ENCODE measurements around the gene ABCG1. TPM values are rescaled to one million over a fixed set of nuclear protein-coding genes. Genes with fewer than 3 reads are reported as not detected.

Gene ABCG1
- total RNA-seq, 2 experiments from 2014 or later = 16.7 to 17.3 TPM

DNA sequence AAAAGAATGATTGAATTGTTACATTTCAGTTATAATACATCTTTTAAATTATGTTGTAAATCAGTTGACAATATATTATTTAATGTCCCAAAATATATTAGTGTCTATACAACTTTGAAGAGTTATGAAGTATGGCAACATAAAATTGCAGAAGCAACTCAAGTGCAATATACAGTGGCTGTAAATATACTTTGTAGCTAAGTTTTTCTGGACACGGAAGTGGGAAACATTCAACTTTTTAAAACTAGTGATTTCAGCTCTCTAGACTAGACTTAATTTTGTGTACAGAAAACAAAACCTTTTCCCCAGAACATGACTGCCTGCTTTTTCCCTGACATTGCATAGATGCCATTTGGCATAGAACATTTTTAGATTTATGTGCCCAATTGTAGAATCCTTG, 29.5 kb upstream of the ABCG1 start:
- no peak for TF ChIP-seq EZH2phosphoT487 (IDR thresholded peaks at IDR 0.05; ENCODE audit: borderline replicate concordance, low read depth, low read length)
- no peak for DNase-seq (ENCODE audit: low spot score)
- H4K20me1 ChIP-seq (ENCODE audit: insufficient read depth, low read length) = no peaks in the 10 kb centered on the region
- peaks cover 75% of the 10 kb centered on the region for H3K4me1 ChIP-seq (ENCODE audit: insufficient read depth, low read length, poor library complexity, severe bottlenecking)
- ChIA-PET POLR2A (interaction anchor here (0.7 to 3.7 kb wide), 13 partner anchors 9 to 731 kb away, joined by 3 to 28 read pairs (median 9); no protein-coding TSS in a partner anchor), CTCF (ENCODE audit: unreplicated experiment) (interaction anchor here (0.7 to 2.3 kb wide), 3 partner anchors 11 to 82 kb away, joined by 3 to 8 read pairs (median 6); no protein-coding TSS in a partner anchor)
- H2AFZ ChIP-seq (ENCODE audit: low read length) = peak overlapping the region; percentile 33; the same call in 1 of the 2 replicates
- no peaks in the 10 kb centered on the region for H3K9me2 ChIP-seq (ENCODE audit: insufficient read depth, low read length)
- peak overlapping the region; percentile 98 for H3K27ac ChIP-seq (ENCODE audit: low read depth, low read length, poor library complexity, severe bottlenecking)
- BruUV-seq (replicated peaks) = no TSS peak
- H3K4me3 ChIP-seq (ENCODE audit: low read depth, low read length, poor library complexity, severe bottlenecking) = peak overlapping the region; percentile 45
- peak overlapping the region; percentile 80 for H3K4me2 ChIP-seq (ENCODE audit: low read length)
- H3K36me3 ChIP-seq (ENCODE audit: insufficient read depth, low read length) = peaks cover 14% of the 10 kb centered on the region; the same call in 1 of the 2 replicates
- intact Hi-C loops (cut with micrococcal nuclease; ENCODE audit: unreplicated experiment) = loop anchor here (2.0 kb wide), 3 partner anchors 31 to 69 kb away; no protein-coding TSS in a partner anchor
- peaks cover 23% of the 10 kb centered on the region; the same call in 1 of the 2 replicates for H3K9me3 ChIP-seq (ENCODE audit: low read length)
- no peaks in the 10 kb centered on the region for H3K79me2 ChIP-seq (ENCODE audit: insufficient read depth, low read depth, low read length)

DNA sequence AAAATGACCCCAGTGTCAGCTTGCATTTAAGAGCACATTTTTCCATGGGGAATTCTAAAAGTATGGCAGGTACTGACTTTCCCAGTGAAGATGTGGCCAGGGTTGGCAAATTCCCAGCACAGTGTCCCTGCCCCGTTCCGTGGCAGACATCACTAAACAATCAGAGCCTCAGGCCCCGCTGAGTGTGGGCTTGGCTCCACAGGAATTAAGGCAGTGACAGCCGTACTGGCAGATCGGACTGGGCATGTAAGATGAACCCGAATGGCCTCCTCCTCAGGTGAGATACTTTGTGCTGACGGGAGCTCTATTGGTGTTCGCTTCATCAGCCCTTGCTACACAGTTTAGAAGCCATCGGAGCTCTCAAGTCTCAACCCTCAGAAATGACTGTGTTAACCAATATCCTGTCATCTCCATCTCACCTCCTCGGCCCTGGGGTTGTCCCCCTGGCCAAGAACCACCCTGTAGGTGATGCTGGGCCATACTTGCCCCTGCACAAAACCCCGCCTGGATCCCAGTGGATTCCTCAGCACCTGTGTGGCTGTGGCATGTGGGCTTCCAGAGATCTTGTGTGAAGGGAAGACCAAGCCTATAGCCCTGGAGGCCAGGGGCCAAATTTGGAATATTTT, 29.0 kb upstream of the ABCG1 start:
- H3K27ac ChIP-seq (ENCODE audit: low read depth, low read length, poor library complexity, severe bottlenecking) = peak overlapping the region; percentile 98
- peak overlapping the region; percentile 33; the same call in 1 of the 2 replicates for H2AFZ ChIP-seq (ENCODE audit: low read length)
- no TSS peak for BruUV-seq (replicated peaks)
- ChIA-PET POLR2A (interaction anchor here (0.7 to 3.7 kb wide), 13 partner anchors 9 to 730 kb away, joined by 3 to 28 read pairs (median 5); no protein-coding TSS in a partner anchor), CTCF (ENCODE audit: unreplicated experiment) (interaction anchor here (0.7 to 2.3 kb wide), 3 partner anchors 11 to 82 kb away, joined by 3 to 8 read pairs (median 6); no protein-coding TSS in a partner anchor)
- peak overlapping the region; percentile 80 for H3K4me2 ChIP-seq (ENCODE audit: low read length)
- intact Hi-C loops (cut with micrococcal nuclease; ENCODE audit: unreplicated experiment) = loop anchor here (2.0 kb wide), 3 partner anchors 31 to 69 kb away; no protein-coding TSS in a partner anchor
- no peak for DNase-seq (ENCODE audit: low spot score)
- peaks cover 81% of the 10 kb centered on the region for H3K4me1 ChIP-seq (ENCODE audit: insufficient read depth, low read length, poor library complexity, severe bottlenecking)
- peaks cover 14% of the 10 kb centered on the region; the same call in 1 of the 2 replicates for H3K36me3 ChIP-seq (ENCODE audit: insufficient read depth, low read length)
- peaks cover 18% of the 10 kb centered on the region; the same call in 1 of the 2 replicates for H3K9me3 ChIP-seq (ENCODE audit: low read length)
- no peaks in the 10 kb centered on the region for H3K79me2 ChIP-seq (ENCODE audit: insufficient read depth, low read depth, low read length)
- no peaks in the 10 kb centered on the region for H3K9me2 ChIP-seq (ENCODE audit: insufficient read depth, low read length)
- no peaks in the 10 kb centered on the region for H4K20me1 ChIP-seq (ENCODE audit: insufficient read depth, low read length)
- TF ChIP-seq EZH2phosphoT487 (IDR thresholded peaks at IDR 0.05; ENCODE audit: borderline replicate concordance, low read depth, low read length) = no peak
- TF ChIP-seq, protein P1, sequence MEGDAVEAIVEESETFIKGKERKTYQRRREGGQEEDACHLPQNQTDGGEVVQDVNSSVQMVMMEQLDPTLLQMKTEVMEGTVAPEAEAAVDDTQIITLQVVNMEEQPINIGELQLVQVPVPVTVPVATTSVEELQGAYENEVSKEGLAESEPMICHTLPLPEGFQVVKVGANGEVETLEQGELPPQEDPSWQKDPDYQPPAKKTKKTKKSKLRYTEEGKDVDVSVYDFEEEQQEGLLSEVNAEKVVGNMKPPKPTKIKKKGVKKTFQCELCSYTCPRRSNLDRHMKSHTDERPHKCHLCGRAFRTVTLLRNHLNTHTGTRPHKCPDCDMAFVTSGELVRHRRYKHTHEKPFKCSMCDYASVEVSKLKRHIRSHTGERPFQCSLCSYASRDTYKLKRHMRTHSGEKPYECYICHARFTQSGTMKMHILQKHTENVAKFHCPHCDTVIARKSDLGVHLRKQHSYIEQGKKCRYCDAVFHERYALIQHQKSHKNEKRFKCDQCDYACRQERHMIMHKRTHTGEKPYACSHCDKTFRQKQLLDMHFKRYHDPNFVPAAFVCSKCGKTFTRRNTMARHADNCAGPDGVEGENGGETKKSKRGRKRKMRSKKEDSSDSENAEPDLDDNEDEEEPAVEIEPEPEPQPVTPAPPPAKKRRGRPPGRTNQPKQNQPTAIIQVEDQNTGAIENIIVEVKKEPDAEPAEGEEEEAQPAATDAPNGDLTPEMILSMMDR (conservative IDR thresholded peaks at IDR 0.05; ENCODE audit: low read length) = no peak
- H3K4me3 ChIP-seq (ENCODE audit: low read depth, low read length, poor library complexity, severe bottlenecking) = peak overlapping the region; percentile 45

DNA sequence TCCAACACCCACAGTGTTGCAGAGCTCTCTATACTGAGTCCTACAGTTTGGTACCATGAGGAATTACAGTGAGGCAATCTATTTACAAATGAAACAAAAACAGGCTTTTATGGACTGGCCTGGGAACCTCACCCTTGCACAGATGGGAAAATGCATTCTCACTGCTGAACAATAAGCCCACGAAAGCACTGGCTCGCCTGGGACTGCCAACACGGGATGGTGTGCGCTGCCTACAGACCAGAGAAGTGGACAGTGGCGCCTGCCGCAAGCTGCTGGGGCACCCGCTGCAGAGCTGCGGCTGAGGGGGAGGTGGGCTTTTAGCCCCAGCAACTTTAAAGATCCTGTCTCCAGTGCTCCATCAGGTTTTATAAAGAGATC, 28.5 kb upstream of the ABCG1 start:
- TF ChIP-seq, protein P1 (conservative IDR thresholded peaks at IDR 0.05; ENCODE audit: low read length) = no peak
- TF ChIP-seq EZH2phosphoT487 (IDR thresholded peaks at IDR 0.05; ENCODE audit: borderline replicate concordance, low read depth, low read length) = no peak
- peaks cover 13% of the 10 kb centered on the region; the same call in 1 of the 2 replicates for H3K36me3 ChIP-seq (ENCODE audit: insufficient read depth, low read length)
- peak overlapping the region; percentile 33; the same call in 1 of the 2 replicates for H2AFZ ChIP-seq (ENCODE audit: low read length)
- no peaks in the 10 kb centered on the region for H4K20me1 ChIP-seq (ENCODE audit: insufficient read depth, low read length)
- DNase-seq (ENCODE audit: low spot score) = no peak
- H3K4me1 ChIP-seq (ENCODE audit: insufficient read depth, low read length, poor library complexity, severe bottlenecking) = peaks cover 86% of the 10 kb centered on the region
- H3K4me3 ChIP-seq (ENCODE audit: low read depth, low read length, poor library complexity, severe bottlenecking) = no peak overlapping the region
- peak overlapping the region; percentile 80 for H3K4me2 ChIP-seq (ENCODE audit: low read length)
- POLR2A ChIA-PET = interaction anchor here (0.8 to 3.7 kb wide), 8 partner anchors 8 to 59 kb away, joined by 3 to 28 read pairs (median 8); no protein-coding TSS in a partner anchor
- peak overlapping the region; percentile 98 for H3K27ac ChIP-seq (ENCODE audit: low read depth, low read length, poor library complexity, severe bottlenecking)
- peaks cover 16% of the 10 kb centered on the region; the same call in 1 of the 2 replicates for H3K9me3 ChIP-seq (ENCODE audit: low read length)
- no TSS peak for BruUV-seq (replicated peaks)
- intact Hi-C loops (cut with micrococcal nuclease; ENCODE audit: unreplicated experiment) = no loop called here
- no peaks in the 10 kb centered on the region for H3K9me2 ChIP-seq (ENCODE audit: insufficient read depth, low read length)
- CTCF ChIA-PET (ENCODE audit: unreplicated experiment) = interaction anchor here (2.3 kb wide), 1 partner anchor 68 kb away, joined by 6 read pairs; no protein-coding TSS in a partner anchor
- no peaks in the 10 kb centered on the region for H3K79me2 ChIP-seq (ENCODE audit: insufficient read depth, low read depth, low read length)
